GM12878 (cell line): ENCODE results near the gene KCTD2. TPM values are rescaled to one million over a fixed set of nuclear protein-coding genes. Genes with fewer than 3 reads are reported as not detected.

Experiments used
- ATAC-seq: fragments of 200-7000 bp; cut with Tn5 transposase; 3 replicates; pipeline ENCODE4 v1.9.1; 2020; ENCODE audit warnings: mild to moderate bottlenecking, moderate library complexity
- Bru-seq: library from RNA; stranded (reverse); fragments of 400-500 nt; gene quantifications from one replicate; lab custom pipeline; 2021; lab: Mats Ljungman, UMichigan
- BruChase-seq, 2 experiments: library from RNA; stranded (reverse); fragments of 400-500 nt; gene quantifications; one replicate each; lab custom pipeline; 2021; lab: Mats Ljungman, UMichigan
- BruUV-seq: library from RNA; stranded (reverse); fragments of 400-500 nt; replicated peaks from 2 replicates; lab custom pipeline; 2021; lab: Mats Ljungman, UMichigan
- CTCF ChIA-PET: fragments of 300-600 bp; sonication (Branson Sonifier 250); formaldehyde crosslinking; extraction: SDS; loops from one replicate; lab custom pipeline; 2021; ENCODE audit warnings: inconsistent platforms; lab: Yijun Ruan, JAX
- POLR2A ChIA-PET: fragments of 350-600 bp; formaldehyde crosslinking; extraction: SDS; loops from one replicate; lab custom pipeline; 2021; ENCODE audit warnings: inconsistent platforms; lab: Charles Lee
- RAD21 ChIA-PET: fragments of 300-600 bp; sonication (Branson Sonifier 250); formaldehyde crosslinking; loops from one replicate; lab custom pipeline; 2023; ENCODE audit warnings: antibody characterized with exemption; ENCODE audit not compliant: unreplicated experiment; lab: Charles Lee
- SMC1A ChIA-PET: fragments of 300-600 bp; sonication (Branson Sonifier 250); formaldehyde crosslinking; loops from one replicate; lab custom pipeline; 2023; ENCODE audit not compliant: unreplicated experiment, uncharacterized antibody; lab: Charles Lee
- DNase-seq: peaks from one replicate; pipeline ENCODE4 v3.0.0-alpha.2; 2011; ENCODE audit warnings: low read depth, low spot score
- FAIRE-seq: peaks from 3 replicates; lab custom pipeline; 2011; peaks lifted over from hg19 to GRCh38; lab: Jason Lieb, UNC
- H2AFZ ChIP-seq: 2 replicates; pipeline ENCODE4 v1.6.0; 2011; ENCODE audit warnings: low read depth, low read length, control low read depth; ENCODE audit not compliant: control insufficient read depth
- H3K27ac ChIP-seq: 2 replicates; pipeline ENCODE4 v1.5.1; 2011; ENCODE audit warnings: control low read depth; ENCODE audit not compliant: control insufficient read depth, insufficient read depth
- H3K27me3 ChIP-seq, 2 experiments: replicated peaks in 1 of 2; 2 replicates each; pipeline versions ENCODE4 v1.6.0 to v1.6.1; 2011; ENCODE audit warnings: low read length in 1 of 2; ENCODE audit not compliant: control insufficient read depth in 2 of 2, insufficient read depth in 2 of 2
- H3K36me3 ChIP-seq, 2 experiments: 2 replicates each; pipeline ENCODE4 v1.5.1; 2011; ENCODE audit warnings: low read length in 1 of 2; ENCODE audit not compliant: control insufficient read depth in 2 of 2, insufficient read depth in 2 of 2
- H3K4me1 ChIP-seq: 2 replicates; pipeline ENCODE4 v1.6.1; 2011; ENCODE audit warnings: mild to moderate bottlenecking, low read length, moderate library complexity, mixed read lengths; ENCODE audit not compliant: control insufficient read depth, insufficient read depth
- H3K4me2 ChIP-seq: 2 replicates; pipeline ENCODE4 v1.6.0; 2011; ENCODE audit warnings: control low read depth; ENCODE audit not compliant: control insufficient read depth, insufficient read depth
- H3K4me3 ChIP-seq: fragments of 200-600 bp; sonication (generic); 2 replicates; pipeline ENCODE4 v1.5.1; 2016
- H3K79me2 ChIP-seq: 2 replicates; pipeline ENCODE4 v1.6.0; 2011; ENCODE audit warnings: low read length; ENCODE audit not compliant: control insufficient read depth, insufficient read depth
- H3K9ac ChIP-seq: 2 replicates; pipeline ENCODE4 v1.8.0; 2011; ENCODE audit warnings: low read length, control low read depth, mixed read lengths; ENCODE audit not compliant: control insufficient read depth, insufficient read depth
- H3K9me3 ChIP-seq: replicated peaks from 3 replicates; pipeline ENCODE4 v1.5.1; 2011; ENCODE audit warnings: mild to moderate bottlenecking, low read length; ENCODE audit not compliant: control insufficient read depth, insufficient read depth
- H4K20me1 ChIP-seq: 2 replicates; pipeline ENCODE4 v1.6.0; 2011; ENCODE audit not compliant: control insufficient read depth, insufficient read depth
- EED ChIP-seq: sonication (generic); IDR thresholded peaks from 2 replicates; pipeline ENCODE4 v1.6.1; 2016; ENCODE audit warnings: antibody characterized with exemption, low read depth
- EGR1 ChIP-seq, 2 experiments: IDR thresholded peaks; 1 replicate in 1 of 2; 2 replicates in 1 of 2; pipeline ENCODE4 v1.6.1; 2011 to 2012; ENCODE audit warnings: low read depth in 2 of 2, low read length in 2 of 2, borderline replicate concordance in 1 of 2, mild to moderate bottlenecking in 1 of 2, moderate library complexity in 1 of 2
- IRF4 ChIP-seq: IDR thresholded peaks from 2 replicates; pipeline ENCODE4 v1.6.1; 2011; ENCODE audit warnings: low read depth, low read length
- NBN ChIP-seq: fragments of 450-650 bp; IDR thresholded peaks from 2 replicates; pipeline ENCODE4 v1.6.1; 2016
- NRF1 ChIP-seq: conservative IDR thresholded peaks from 2 replicates; pipeline ENCODE4 v1.6.1; 2011; ENCODE audit warnings: mild to moderate bottlenecking, low read depth, low read length, improper control_type of control experiment
- RFX5 ChIP-seq: IDR thresholded peaks from 2 replicates; pipeline ENCODE4 v1.6.1; 2011; ENCODE audit warnings: low read depth, low read length, improper control_type of control experiment
- WGBS: methylation state at CpG from one replicate; pipeline ENCODE4 v1.1.6; 2016; ENCODE audit warnings: low lambda C conversion rate; ENCODE audit not compliant: insufficient replicate concordance, insufficient coverage; ENCODE audit errors: missing lambda C conversion rate; 5-methylcytosine and 5-hydroxymethylcytosine counted together
- in situ Hi-C: fragments of 300-500 bp; cut with MboI; formaldehyde crosslinking; loops from 9 replicates; pipeline ENCODE4 v1.14.3; 2018; ENCODE audit warnings: mixed read lengths
- intact Hi-C: fragments of 100-400 bp; cut with micrococcal nuclease; formaldehyde crosslinking; loops from one replicate; pipeline ENCODE4 v1.14.2; 2022; ENCODE audit not compliant: unreplicated experiment
- long read RNA-seq, 2 experiments: library from polyadenylated mRNA; unstranded; transcript quantifications; one replicate each; pipeline ENCODE4 v2.0.0, GENCODE V29; 2019 to 2020
- polyA minus RNA-seq, 3 experiments: library from RNA; depleted of rRNA, polyadenylated mRNA; stranded (reverse); fragments of >200 nt; gene quantifications; 2 replicates each; pipeline ENCODE4 v1.2.3, GENCODE V29; 2011
- polyA plus RNA-seq, 11 experiments: library from polyadenylated mRNA; depleted of rRNA in 4 of 11; unstranded in 6 of 11; stranded (reverse) in 5 of 11; fragments of >200 nt; fragmentation: Nextera tagmentation in 4 of 11; fragmentation: Illumina TruSeq in 1 of 11; extraction: Ambion mirVana in 4 of 11; extraction: Trizol in 1 of 11; gene quantifications; 1 replicate in 1 of 11; 2 replicates in 10 of 11; pipeline versions ENCODE4 v1.2.1 to v1.2.3, GENCODE V29; 2011 to 2016; ENCODE audit warnings: inconsistent platforms in 2 of 11, missing spikeins in 2 of 11, low read depth in 1 of 11
- total RNA-seq, 4 experiments: library from RNA; depleted of rRNA in 3 of 4; stranded (reverse); fragments of >200 nt in 3 of 4; fragmentation: Illumina TruSeq in 1 of 4; extraction: Trizol in 1 of 4; gene quantifications; 2 replicates each; pipeline versions ENCODE4 v1.2.1 to v1.2.3, GENCODE V29; 2013 to 2021
- TF ChIP-seq, protein P1 (sequence below): fragments of 450-650 bp; IDR thresholded peaks from 2 replicates; pipeline ENCODE4 v1.6.1; 2016; ENCODE audit warnings: mild to moderate bottlenecking
- TF ChIP-seq, protein P2 (sequence below): fragments of 450-650 bp; IDR thresholded peaks from 2 replicates; pipeline ENCODE4 v1.6.1; 2017; ENCODE audit warnings: antibody characterized with exemption, mild to moderate bottlenecking, moderate library complexity
- TF ChIP-seq, protein P3 (sequence below): fragments of 150-350 bp; IDR thresholded peaks from 2 replicates; pipeline ENCODE4 v1.6.1; 2016; ENCODE audit warnings: low read depth, low read length

KCTD2 gene
- 9.1 and 11.1 TPM in 2 replicates for total RNA-seq (2013; cell fraction: nucleolus; rRNA removed)
- total RNA-seq (2014; rRNA removed) (13.6 and 14.2 TPM in 2 replicates), total RNA-seq (2014; rRNA removed; fragmentation: Illumina TruSeq; extraction: Trizol) (11.9 and 13.3 TPM in 2 replicates), total RNA-seq (2021) (16.7 and 16.8 TPM in 2 replicates), polyA plus RNA-seq (2011; rRNA removed) (27.5 and 32.3 TPM in 2 replicates), polyA plus RNA-seq (2014; fragmentation: Illumina TruSeq; extraction: Trizol) (17.3 and 20.0 TPM in 2 replicates), polyA plus RNA-seq (2014; fragmentation: Nextera tagmentation; extraction: Ambion mirVana) (1 to 10 TPM; 1.5 to 2.2 TPM), polyA plus RNA-seq (2014; rRNA removed) (15.6 and 16.1 TPM in 2 replicates), polyA plus RNA-seq (2016; fragmentation: Nextera tagmentation; extraction: Ambion mirVana) (1 to 10 TPM; 1.5 to 4.5 TPM), polyA minus RNA-seq (2011; rRNA and poly(A)+ RNA removed) (15.0 and 21.0 TPM in 2 replicates), Bru-seq, nascent RNA (percentile 58 among the genes with signal in this experiment), BruChase-seq, experiment 1, labeled RNA remaining after a 6-hour chase (percentile 67 among the genes with signal in this experiment), BruChase-seq, experiment 2, labeled RNA remaining after a 2-hour chase (percentile 73 among the genes with signal in this experiment)
- 9.5 TPM for polyA plus RNA-seq (2011; ENCODE audit: low read depth)
- polyA plus RNA-seq (2011; cell fraction: cytosol; rRNA removed) = 27.2 and 28.9 TPM in 2 replicates
- 17.1 and 18.6 TPM in 2 replicates for polyA plus RNA-seq (2011; cell fraction: nucleus; rRNA removed)
- 11.4 and 12.4 TPM in 2 replicates for polyA plus RNA-seq (2012)
- 4.9 and 7.3 TPM in 2 replicates for polyA minus RNA-seq (2011; cell fraction: cytosol; rRNA and poly(A)+ RNA removed)
- 2.8 and 4.6 TPM in 2 replicates for polyA minus RNA-seq (2011; cell fraction: nucleus; rRNA and poly(A)+ RNA removed)
- long read RNA-seq, experiment 1, partial matches to known transcripts = 0 of 4 reads
- long read RNA-seq, experiment 1, other reads (novel, unspliced or antisense) = 4 of 4 reads
- long read RNA-seq, experiment 2, partial matches to known transcripts = 0 of 7 reads
- long read RNA-seq, experiment 2, other reads (novel, unspliced or antisense) = 7 of 7 reads

- no peaks in the 10 kb centered on the region for H3K27me3 ChIP-seq
- SMC1A ChIA-PET = interaction anchor here (1.0 to 1.5 kb wide), 2 partner anchors 13 to 67 kb away, joined by 3 to 4 read pairs; no protein-coding TSS in a partner anchor
- peak within 1 kb of the TSS; percentile 87 for H3K4me2 ChIP-seq
- no peaks in the 10 kb centered on the region; a peak in 3 of 4 replicates for H3K36me3 ChIP-seq
- POLR2A ChIA-PET = interaction anchor here (0.9 to 1.8 kb wide), 7 partner anchors 10 to 173 kb away, joined by 3 to 4 read pairs (median 3); partner anchors contain the start of genes CDR2L and FDXR
- H2AFZ ChIP-seq = peak within 1 kb of the TSS; percentile 67
- in situ Hi-C loops (no loop called here), intact Hi-C loops (loop anchor here (1.0 kb wide), 1 partner anchor 12 kb away; no protein-coding TSS in a partner anchor)
- DNase-seq (peak; percentile 86), FAIRE-seq (peak; percentile 82), ATAC-seq (peak; percentile 98)
- CTCF ChIA-PET = interaction anchor here (0.9 to 1.5 kb wide), 6 partner anchors 12 to 85 kb away, joined by 3 to 7 read pairs (median 4); no protein-coding TSS in a partner anchor
- BruUV-seq = TSS peak; percentile 85
- H3K4me3 ChIP-seq = peak within 1 kb of the TSS; percentile 97
- no peaks in the 10 kb centered on the region for H4K20me1 ChIP-seq
- peak within 1 kb of the TSS; percentile 71 for H3K27ac ChIP-seq
- H3K4me1 ChIP-seq = peaks cover 3% of the 10 kb centered on the region
- H3K9ac ChIP-seq = peak within 1 kb of the TSS; percentile 80
- RAD21 ChIA-PET = interaction anchor here (0.5 to 4.3 kb wide), 3 partner anchors 68 to 370 kb away, joined by 3 to 22 read pairs (median 5); no protein-coding TSS in a partner anchor
- peaks cover 22% of the 10 kb centered on the region for H3K79me2 ChIP-seq
- no peaks in the 10 kb centered on the region for H3K9me3 ChIP-seq
- WGBS = under 1% methylated on average over 64 of the region's 72 CpGs
- TF ChIP-seq NRF1 (no peak), EED (no peak), IRF4 (no peak), RFX5 (0 out of 2 replicates have a peak, but pooled peaks have one; percentile 23), NBN (peak; percentile 61; the same call in 1 of the 2 replicates), EGR1 (IDR thresholded peaks at IDR 0.05; ENCODE audit: borderline replicate concordance in 1 of 2, low read depth in 2 of 2, low read length in 2 of 2) (peak in 1 of 2 experiments; percentile 94; a peak in 2 of 3 replicates)
- TF ChIP-seq, protein P1, sequence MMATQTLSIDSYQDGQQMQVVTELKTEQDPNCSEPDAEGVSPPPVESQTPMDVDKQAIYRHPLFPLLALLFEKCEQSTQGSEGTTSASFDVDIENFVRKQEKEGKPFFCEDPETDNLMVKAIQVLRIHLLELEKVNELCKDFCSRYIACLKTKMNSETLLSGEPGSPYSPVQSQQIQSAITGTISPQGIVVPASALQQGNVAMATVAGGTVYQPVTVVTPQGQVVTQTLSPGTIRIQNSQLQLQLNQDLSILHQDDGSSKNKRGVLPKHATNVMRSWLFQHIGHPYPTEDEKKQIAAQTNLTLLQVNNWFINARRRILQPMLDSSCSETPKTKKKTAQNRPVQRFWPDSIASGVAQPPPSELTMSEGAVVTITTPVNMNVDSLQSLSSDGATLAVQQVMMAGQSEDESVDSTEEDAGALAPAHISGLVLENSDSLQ = peak; percentile 95
- TF ChIP-seq, protein P2, sequence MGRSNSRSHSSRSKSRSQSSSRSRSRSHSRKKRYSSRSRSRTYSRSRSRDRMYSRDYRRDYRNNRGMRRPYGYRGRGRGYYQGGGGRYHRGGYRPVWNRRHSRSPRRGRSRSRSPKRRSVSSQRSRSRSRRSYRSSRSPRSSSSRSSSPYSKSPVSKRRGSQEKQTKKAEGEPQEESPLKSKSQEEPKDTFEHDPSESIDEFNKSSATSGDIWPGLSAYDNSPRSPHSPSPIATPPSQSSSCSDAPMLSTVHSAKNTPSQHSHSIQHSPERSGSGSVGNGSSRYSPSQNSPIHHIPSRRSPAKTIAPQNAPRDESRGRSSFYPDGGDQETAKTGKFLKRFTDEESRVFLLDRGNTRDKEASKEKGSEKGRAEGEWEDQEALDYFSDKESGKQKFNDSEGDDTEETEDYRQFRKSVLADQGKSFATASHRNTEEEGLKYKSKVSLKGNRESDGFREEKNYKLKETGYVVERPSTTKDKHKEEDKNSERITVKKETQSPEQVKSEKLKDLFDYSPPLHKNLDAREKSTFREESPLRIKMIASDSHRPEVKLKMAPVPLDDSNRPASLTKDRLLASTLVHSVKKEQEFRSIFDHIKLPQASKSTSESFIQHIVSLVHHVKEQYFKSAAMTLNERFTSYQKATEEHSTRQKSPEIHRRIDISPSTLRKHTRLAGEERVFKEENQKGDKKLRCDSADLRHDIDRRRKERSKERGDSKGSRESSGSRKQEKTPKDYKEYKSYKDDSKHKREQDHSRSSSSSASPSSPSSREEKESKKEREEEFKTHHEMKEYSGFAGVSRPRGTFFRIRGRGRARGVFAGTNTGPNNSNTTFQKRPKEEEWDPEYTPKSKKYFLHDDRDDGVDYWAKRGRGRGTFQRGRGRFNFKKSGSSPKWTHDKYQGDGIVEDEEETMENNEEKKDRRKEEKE = peak; percentile 82
- TF ChIP-seq, protein P3, sequence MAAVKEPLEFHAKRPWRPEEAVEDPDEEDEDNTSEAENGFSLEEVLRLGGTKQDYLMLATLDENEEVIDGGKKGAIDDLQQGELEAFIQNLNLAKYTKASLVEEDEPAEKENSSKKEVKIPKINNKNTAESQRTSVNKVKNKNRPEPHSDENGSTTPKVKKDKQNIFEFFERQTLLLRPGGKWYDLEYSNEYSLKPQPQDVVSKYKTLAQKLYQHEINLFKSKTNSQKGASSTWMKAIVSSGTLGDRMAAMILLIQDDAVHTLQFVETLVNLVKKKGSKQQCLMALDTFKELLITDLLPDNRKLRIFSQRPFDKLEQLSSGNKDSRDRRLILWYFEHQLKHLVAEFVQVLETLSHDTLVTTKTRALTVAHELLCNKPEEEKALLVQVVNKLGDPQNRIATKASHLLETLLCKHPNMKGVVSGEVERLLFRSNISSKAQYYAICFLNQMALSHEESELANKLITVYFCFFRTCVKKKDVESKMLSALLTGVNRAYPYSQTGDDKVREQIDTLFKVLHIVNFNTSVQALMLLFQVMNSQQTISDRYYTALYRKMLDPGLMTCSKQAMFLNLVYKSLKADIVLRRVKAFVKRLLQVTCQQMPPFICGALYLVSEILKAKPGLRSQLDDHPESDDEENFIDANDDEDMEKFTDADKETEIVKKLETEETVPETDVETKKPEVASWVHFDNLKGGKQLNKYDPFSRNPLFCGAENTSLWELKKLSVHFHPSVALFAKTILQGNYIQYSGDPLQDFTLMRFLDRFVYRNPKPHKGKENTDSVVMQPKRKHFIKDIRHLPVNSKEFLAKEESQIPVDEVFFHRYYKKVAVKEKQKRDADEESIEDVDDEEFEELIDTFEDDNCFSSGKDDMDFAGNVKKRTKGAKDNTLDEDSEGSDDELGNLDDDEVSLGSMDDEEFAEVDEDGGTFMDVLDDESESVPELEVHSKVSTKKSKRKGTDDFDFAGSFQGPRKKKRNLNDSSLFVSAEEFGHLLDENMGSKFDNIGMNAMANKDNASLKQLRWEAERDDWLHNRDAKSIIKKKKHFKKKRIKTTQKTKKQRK = peak; percentile 94
These were observed at the start of gene KCTD2, which contains the start of gene ATP5PD for GRCh38 chr17:75046407-75047289. Gene KCTD2 (plus strand): TSS chr17:75047225. CDS start chr17:75047251, 26 bp downstream. Gene ATP5PD (minus strand): TSS chr17:75046969. CDS start chr17:75042650, 4,319 bp downstream.
